HepG2 (cell line): ENCODE results near the gene ZNF324B. TPM values are rescaled to one million over a fixed set of nuclear protein-coding genes. Genes with fewer than 3 reads are reported as not detected.

Source experiments
- ARNT ChIP-seq: fragments of 450-650 bp; IDR thresholded peaks from 2 replicates; pipeline ENCODE4 v1.6.1; 2017
- FOXK1 ChIP-seq: sonication (generic); formaldehyde crosslinking; IDR thresholded peaks from 2 replicates; pipeline ENCODE4 v1.4.0; 2020; ENCODE audit warnings: low read depth, missing genetic modification reagents, borderline replicate concordance
- GATA4 ChIP-seq: sonication (generic); IDR thresholded peaks from 2 replicates; pipeline ENCODE4 v1.6.1; 2016; ENCODE audit warnings: antibody characterized with exemption, low read depth, borderline replicate concordance
- GFI1 ChIP-seq: sonication (generic); formaldehyde crosslinking; IDR thresholded peaks from 2 replicates; pipeline ENCODE4 v1.5.0; 2020; ENCODE audit warnings: missing genetic modification reagents, mild to moderate bottlenecking, borderline replicate concordance
- KDM4B ChIP-seq: sonication (generic); formaldehyde crosslinking; IDR thresholded peaks from 2 replicates; pipeline ENCODE4 v1.4.0; 2020; ENCODE audit warnings: missing genetic modification reagents
- MED13 ChIP-seq: sonication (generic); formaldehyde crosslinking; IDR thresholded peaks from 2 replicates; pipeline ENCODE4 v1.5.0; 2020; ENCODE audit warnings: missing genetic modification reagents
- RARG ChIP-seq: sonication (generic); formaldehyde crosslinking; IDR thresholded peaks from 2 replicates; pipeline ENCODE4 v1.4.0; 2020; ENCODE audit warnings: low read depth, mild to moderate bottlenecking, missing genetic modification reagents
- TBX3 ChIP-seq: fragments of 450-650 bp; IDR thresholded peaks from 2 replicates; pipeline ENCODE4 v1.6.1; 2017; ENCODE audit warnings: antibody characterized with exemption, mild to moderate bottlenecking, inconsistent platforms, borderline replicate concordance
- TEAD2 ChIP-seq: sonication (generic); formaldehyde crosslinking; IDR thresholded peaks from 2 replicates; pipeline ENCODE4 v1.9.0; 2021; ENCODE audit warnings: missing genetic modification reagents
- TGIF2 ChIP-seq: IDR thresholded peaks from 2 replicates; pipeline ENCODE4 v1.6.1; 2016; ENCODE audit warnings: control low read depth, missing compliant biosample characterization
- USF2 ChIP-seq, 2 experiments: sonication (generic) in 1 of 2; formaldehyde crosslinking in 1 of 2; IDR thresholded peaks; 2 replicates each; pipeline versions ENCODE4 v1.5.1 to v1.6.1; 2011 to 2020; ENCODE audit warnings: borderline replicate concordance in 1 of 2, low read depth in 1 of 2, low read length in 1 of 2, mild to moderate bottlenecking in 1 of 2, missing genetic modification reagents in 1 of 2, moderate library complexity in 1 of 2
- ZEB1 ChIP-seq: IDR thresholded peaks from 2 replicates; pipeline ENCODE4 v1.6.1; 2012; ENCODE audit warnings: mild to moderate bottlenecking, low read depth, inconsistent platforms; ENCODE audit not compliant: insufficient replicate concordance
- ZFP36 ChIP-seq: fragments of 150-350 bp; IDR thresholded peaks from 2 replicates; pipeline ENCODE4 v1.6.1; 2018; ENCODE audit warnings: borderline replicate concordance, low read length, low read depth; ENCODE audit not compliant: partially characterized antibody
- ZNF24 ChIP-seq: fragments of 450-650 bp; IDR thresholded peaks from 2 replicates; pipeline ENCODE4 v1.6.1; 2017; ENCODE audit warnings: antibody characterized with exemption, mild to moderate bottlenecking
- ZNF333 ChIP-seq: sonication (generic); formaldehyde crosslinking; IDR thresholded peaks from 2 replicates; pipeline ENCODE4 v1.4.0; 2020; ENCODE audit warnings: mild to moderate bottlenecking, missing genetic modification reagents, borderline replicate concordance
- ZNF382 ChIP-seq: sonication (generic); formaldehyde crosslinking; IDR thresholded peaks from 2 replicates; pipeline ENCODE4 v1.5.0; 2020; ENCODE audit warnings: missing genetic modification reagents, mild to moderate bottlenecking, borderline replicate concordance
- ZNF44 ChIP-seq: sonication (generic); formaldehyde crosslinking; IDR thresholded peaks from 2 replicates; pipeline ENCODE4 v1.5.1; 2020; ENCODE audit warnings: mild to moderate bottlenecking, missing genetic modification reagents
- ZNF552 ChIP-seq: sonication (generic); formaldehyde crosslinking; IDR thresholded peaks from 2 replicates; pipeline ENCODE4 v1.9.0; 2022; ENCODE audit warnings: missing genetic modification reagents, mild to moderate bottlenecking, borderline replicate concordance
- ZNF839 ChIP-seq: sonication (generic); formaldehyde crosslinking; IDR thresholded peaks from 2 replicates; pipeline ENCODE4 v1.4.0; 2020; ENCODE audit warnings: missing genetic modification reagents, mild to moderate bottlenecking, borderline replicate concordance
- ZNF879 ChIP-seq: sonication (generic); formaldehyde crosslinking; IDR thresholded peaks from 2 replicates; pipeline ENCODE4 v1.8.1; 2023; ENCODE audit warnings: missing genetic modification reagents
- ZUFSP ChIP-seq: sonication (generic); formaldehyde crosslinking; IDR thresholded peaks from 2 replicates; pipeline ENCODE4 v1.9.0; 2021; ENCODE audit warnings: missing genetic modification reagents, mild to moderate bottlenecking, borderline replicate concordance
- polyA plus RNA-seq, 8 experiments: library from polyadenylated mRNA; depleted of rRNA in 3 of 8; stranded (reverse) in 7 of 8; unstranded in 1 of 8; fragments of >200 nt; fragmentation: Illumina TruSeq in 4 of 8; extraction: Trizol in 4 of 8; gene quantifications; 2 replicates each; pipeline versions ENCODE4 v1.2.1 to v1.2.3, GENCODE V29; 2011 to 2016; ENCODE audit warnings: low read depth in 4 of 8, missing spikeins in 1 of 8, mixed read lengths in 1 of 8; ENCODE audit not compliant: insufficient read depth in 1 of 8
- total RNA-seq, 5 experiments: library from RNA; depleted of rRNA; stranded (reverse); fragments of >200 nt; fragmentation: Illumina TruSeq; extraction: Trizol; gene quantifications; 2 replicates each; pipeline ENCODE4 v1.2.3, GENCODE V29; 2016; ENCODE audit warnings: low read depth in 1 of 5
- TF ChIP-seq, protein P1 (sequence below): sonication (generic); formaldehyde crosslinking; IDR thresholded peaks from 2 replicates; pipeline ENCODE4 v1.4.0; 2020; ENCODE audit warnings: missing genetic modification reagents
- TF ChIP-seq, protein P2 (sequence below): sonication (generic); formaldehyde crosslinking; conservative IDR thresholded peaks from 2 replicates; pipeline ENCODE4 v1.8.0; 2022; ENCODE audit warnings: low read depth, missing genetic modification reagents

The ZNF324B gene
- total and polyA plus RNA-seq, 2 of the 13 experiments (the other 11 are each of a cell fraction or from before 2014, with no cell fraction given) = 0.53 to 3.0 TPM

GRCh38 chr19:58466760-58467589 is 15.6 kb downstream of the ZNF324B start, which contains the start of gene ZNF324 (continued):
- TF ChIP-seq ZNF24 = no peak
- no peak for TF ChIP-seq MED13 (CRISPR knock-in tag)
- TF ChIP-seq RARG = no peak
- no peak for TF ChIP-seq ZFP36
- TF ChIP-seq, protein P1, sequence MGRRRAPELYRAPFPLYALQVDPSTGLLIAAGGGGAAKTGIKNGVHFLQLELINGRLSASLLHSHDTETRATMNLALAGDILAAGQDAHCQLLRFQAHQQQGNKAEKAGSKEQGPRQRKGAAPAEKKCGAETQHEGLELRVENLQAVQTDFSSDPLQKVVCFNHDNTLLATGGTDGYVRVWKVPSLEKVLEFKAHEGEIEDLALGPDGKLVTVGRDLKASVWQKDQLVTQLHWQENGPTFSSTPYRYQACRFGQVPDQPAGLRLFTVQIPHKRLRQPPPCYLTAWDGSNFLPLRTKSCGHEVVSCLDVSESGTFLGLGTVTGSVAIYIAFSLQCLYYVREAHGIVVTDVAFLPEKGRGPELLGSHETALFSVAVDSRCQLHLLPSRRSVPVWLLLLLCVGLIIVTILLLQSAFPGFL (CRISPR knock-in tag) = no peak
- no peak for TF ChIP-seq TBX3
- no peak for TF ChIP-seq ZNF44
- peak; percentile 86 for TF ChIP-seq FOXK1
- TF ChIP-seq TEAD2 (CRISPR knock-in tag) = no peak
- no peak for TF ChIP-seq ZNF552 (CRISPR knock-in tag)
- TF ChIP-seq ZNF333 = no peak
- no peak for TF ChIP-seq ARNT
- TF ChIP-seq ZNF839 (CRISPR knock-in tag) = no peak
- TF ChIP-seq TGIF2 = peak; percentile 83; the same call in 1 of the 2 replicates
- no peak for TF ChIP-seq ZNF382
- peak; percentile 94 for TF ChIP-seq USF2 (IDR thresholded peaks at IDR 0.05; ENCODE audit: low read depth, low read length)
- TF ChIP-seq USF2 (CRISPR knock-in tag; IDR thresholded peaks at IDR 0.05; ENCODE audit: borderline replicate concordance) = peak; percentile 95; the same call in 1 of the 2 replicates
- TF ChIP-seq, protein P2, sequence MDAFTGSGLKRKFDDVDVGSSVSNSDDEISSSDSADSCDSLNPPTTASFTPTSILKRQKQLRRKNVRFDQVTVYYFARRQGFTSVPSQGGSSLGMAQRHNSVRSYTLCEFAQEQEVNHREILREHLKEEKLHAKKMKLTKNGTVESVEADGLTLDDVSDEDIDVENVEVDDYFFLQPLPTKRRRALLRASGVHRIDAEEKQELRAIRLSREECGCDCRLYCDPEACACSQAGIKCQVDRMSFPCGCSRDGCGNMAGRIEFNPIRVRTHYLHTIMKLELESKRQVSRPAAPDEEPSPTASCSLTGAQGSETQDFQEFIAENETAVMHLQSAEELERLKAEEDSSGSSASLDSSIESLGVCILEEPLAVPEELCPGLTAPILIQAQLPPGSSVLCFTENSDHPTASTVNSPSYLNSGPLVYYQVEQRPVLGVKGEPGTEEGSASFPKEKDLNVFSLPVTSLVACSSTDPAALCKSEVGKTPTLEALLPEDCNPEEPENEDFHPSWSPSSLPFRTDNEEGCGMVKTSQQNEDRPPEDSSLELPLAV (CRISPR knock-in tag) = no peak
- TF ChIP-seq GATA4 = no peak
- TF ChIP-seq ZEB1 = peak; percentile 87
- TF ChIP-seq ZUFSP (CRISPR knock-in tag) = no peak
- TF ChIP-seq ZNF879 (CRISPR knock-in tag) = no peak
- 0 out of 2 replicates have a peak, but pooled peaks have one; percentile 55 for TF ChIP-seq GFI1 (CRISPR knock-in tag)
- TF ChIP-seq KDM4B (CRISPR knock-in tag) = peak; percentile 49; the same call in 1 of the 2 replicates
